ENCODE data around the gene NPC2. TPM values are rescaled to one million over a fixed set of nuclear protein-coding genes. Genes with fewer than 3 reads are reported as not detected.

The NPC2 gene
- total and polyA plus RNA-seq, 2 of the 4 experiments (the other 2 are of a cell fraction), result 210 to 273 TPM

- no peak overlapping the region; the same call in 2 of the 3 replicates for H2BK15ac ChIP-seq (ENCODE audit: low read depth, low read length)
- in situ Hi-C loops (cut with MboI; ENCODE audit: low sequenced_read_pairs) (no loop called here), dilution Hi-C loops (cut with HindIII; ENCODE audit: low sequenced_read_pairs, unreplicated experiment) (no loop called here), intact Hi-C loops (cut with micrococcal nuclease) (no loop called here)
- H3K9me3 ChIP-seq (ENCODE audit: control insufficient read depth, insufficient read depth, low read length), result no peaks in the 10 kb centered on the region
- H3K18ac ChIP-seq (ENCODE audit: low read depth, low read length), result no peak overlapping the region
- H3K27ac ChIP-seq (ENCODE audit: insufficient read depth, low read length), result no peak overlapping the region
- H3K14ac ChIP-seq (replicated peaks; ENCODE audit: low read depth, low read length), result no peak overlapping the region
- DNase-seq, result peak; percentile 25
- H2BK20ac ChIP-seq (ENCODE audit: low read depth, low read length), result peak overlapping the region; percentile 69; the same call in 1 of the 2 replicates
- H4K20me1 ChIP-seq (ENCODE audit: insufficient read depth, low read length), result no peaks in the 10 kb centered on the region
- H2BK120ac ChIP-seq (ENCODE audit: low read depth, low read length), result peak overlapping the region; percentile 40; the same call in 1 of the 2 replicates
- peak overlapping the region; percentile 47 for H2BK5ac ChIP-seq (ENCODE audit: low read depth, low read length, poor library complexity, severe bottlenecking)
- peaks cover 0 to 7% of the 10 kb centered on the region in 2 experiments; a peak in 1 of 4 replicates for H3K79me1 ChIP-seq (ENCODE audit: low read depth in 1 of 2, low read length in 2 of 2)
- peaks cover 17% of the 10 kb centered on the region for H3K4me1 ChIP-seq (ENCODE audit: control insufficient read depth, insufficient read depth, low read length)
- peak overlapping the region; percentile 93 for H2AK5ac ChIP-seq (ENCODE audit: low read depth, low read length)
- WGBS, 2 experiments (ENCODE audit: extremely low coverage in 2 of 2, insufficient read length in 1 of 2), result 80% methylated on average over 3 of the region's 12 CpGs; no CpG with 5 or more reads in 1 of the 2 experiments
- H3K56ac ChIP-seq (ENCODE audit: extremely low read depth, insufficient read depth, low read length), result no peak overlapping the region
- no peak overlapping the region for H3K4me2 ChIP-seq (ENCODE audit: low read depth, low read length)
- H4K5ac ChIP-seq (ENCODE audit: low read depth, low read length), result peak overlapping the region; percentile 39; the same call in 1 of the 2 replicates
- ATAC-seq (ENCODE audit: low read depth), result peak; percentile 83
- H3K9me1 ChIP-seq (ENCODE audit: insufficient read depth, low read length), result peaks cover 31% of the 10 kb centered on the region
- peak overlapping the region; percentile 40 for H2AFZ ChIP-seq (replicated peaks; ENCODE audit: low read length, poor library complexity)
- H3K4ac ChIP-seq (ENCODE audit: low read depth, low read length), result peak overlapping the region; percentile 56
- BruUV-seq (replicated peaks), result no TSS peak
- no peaks in the 10 kb centered on the region for H3K27me3 ChIP-seq (ENCODE audit: control insufficient read depth, insufficient read depth, low read length)
- peak overlapping the region in 1 of 2 experiments; percentile 38; a peak in 1 of 4 replicates for H4K8ac ChIP-seq (ENCODE audit: low read depth in 2 of 2, low read length in 2 of 2)
- 0 out of 2 replicates have a peak overlapping the region, but pooled peaks have one; percentile 55 for H4K91ac ChIP-seq (ENCODE audit: insufficient read depth, low read depth, low read length)
- H3K36me3 ChIP-seq (ENCODE audit: control insufficient read depth, insufficient read depth, low read length), result peaks cover 16% of the 10 kb centered on the region
- CTCF ChIA-PET, result no interaction called here
- H2AK9ac ChIP-seq (replicated peaks; ENCODE audit: low read depth, low read length, poor library complexity), result peak overlapping the region; percentile 86
- H3K9ac ChIP-seq (ENCODE audit: low read depth, low read length), result no peak overlapping the region
- TF ChIP-seq USF2 (IDR thresholded peaks at IDR 0.05; ENCODE audit: low read depth, low read length) (no peak), MAZ (IDR thresholded peaks at IDR 0.05; ENCODE audit: borderline replicate concordance, low read depth, low read length) (no peak), NFE2L2 (IDR thresholded peaks at IDR 0.05; ENCODE audit: low read depth, low read length) (peak; percentile 65)
- H3K23ac ChIP-seq (ENCODE audit: low read depth, low read length), result no peak overlapping the region
- POLR2A ChIA-PET (ENCODE audit: unreplicated experiment), result no interaction called here
- no peak overlapping the region for H3K4me3 ChIP-seq (ENCODE audit: insufficient read depth, low read depth, low read length)
These were observed 23.5 kb upstream of the NPC2 start for GRCh38 chr14:74516451-74517160.
